ENCODE results near the gene SMARCD3.

- TF ChIP-seq CTCF (IDR thresholded peaks at IDR 0.05): no peak
- TF ChIP-seq POLR2A (IDR thresholded peaks at IDR 0.05): no peak
Observed at GRCh38 chr7:151194188-151194587, 54.3 kb downstream of the SMARCD3 start.
